Keratinocyte (primary cell): ENCODE data around the gene RBP2. TPM values are rescaled to one million over a fixed set of nuclear protein-coding genes. Genes with fewer than 3 reads are reported as not detected.

Experiments used
- DNase-seq: peaks from one replicate; pipeline ENCODE4 v3.0.0-alpha.2; 2011; ENCODE audit warnings: low read depth, missing footprints, low spot score
- FAIRE-seq: peaks from 2 replicates; lab custom pipeline; 2011; peaks lifted over from hg19 to GRCh38; lab: Jason Lieb, UNC
- H2AFZ ChIP-seq: 2 replicates; pipeline ENCODE4 v1.6.0; 2012; ENCODE audit warnings: low read length, control low read depth, inconsistent platforms; ENCODE audit not compliant: control insufficient read depth
- H3K27ac ChIP-seq: 2 replicates; pipeline ENCODE4 v1.5.1; 2011; ENCODE audit warnings: low read length; ENCODE audit not compliant: control insufficient read depth, insufficient read depth
- H3K27me3 ChIP-seq: 3 replicates; pipeline ENCODE4 v1.6.0; 2011; ENCODE audit warnings: low read length; ENCODE audit not compliant: control insufficient read depth, insufficient read depth; ENCODE audit errors: extremely low read depth
- H3K36me3 ChIP-seq, 2 experiments: 2 replicates in 1 of 2; 3 replicates in 1 of 2; pipeline ENCODE4 v1.5.1; 2011; ENCODE audit warnings: low read length in 2 of 2, mild to moderate bottlenecking in 1 of 2; ENCODE audit not compliant: control insufficient read depth in 2 of 2, insufficient read depth in 2 of 2; ENCODE audit errors: extremely low read depth in 1 of 2
- H3K4me1 ChIP-seq: 3 replicates; pipeline ENCODE4 v1.5.1; 2011; ENCODE audit warnings: low read length; ENCODE audit not compliant: control insufficient read depth, insufficient read depth; ENCODE audit errors: extremely low read depth
- H3K4me2 ChIP-seq: 3 replicates; pipeline ENCODE4 v1.6.0; 2011; ENCODE audit warnings: low read depth, low read length; ENCODE audit not compliant: control insufficient read depth, insufficient read depth; ENCODE audit errors: extremely low read depth
- H3K4me3 ChIP-seq, 3 experiments: fragments of 200-600 bp in 1 of 3; sonication (generic) in 1 of 3; 2 replicates in 2 of 3; 3 replicates in 1 of 3; pipeline ENCODE4 v1.5.1; 2011 to 2016; ENCODE audit warnings: low read length in 3 of 3, mild to moderate bottlenecking in 3 of 3, control low read depth in 2 of 3, inconsistent platforms in 1 of 3, low read depth in 1 of 3, mixed read lengths in 1 of 3, mixed run types in 1 of 3, moderate library complexity in 1 of 3; ENCODE audit not compliant: control insufficient read depth in 2 of 3, insufficient read depth in 2 of 3; ENCODE audit errors: extremely low read depth in 1 of 3
- H3K79me2 ChIP-seq: 2 replicates; pipeline ENCODE4 v1.6.0; 2012; ENCODE audit warnings: low read length; ENCODE audit not compliant: control insufficient read depth, insufficient read depth
- H3K9ac ChIP-seq: 3 replicates; pipeline ENCODE4 v1.6.0; 2011; ENCODE audit warnings: low read length; ENCODE audit not compliant: control insufficient read depth, insufficient read depth; ENCODE audit errors: extremely low read depth
- H3K9me1 ChIP-seq: 3 replicates; pipeline ENCODE4 v1.6.0; 2011; ENCODE audit warnings: low read length; ENCODE audit not compliant: control insufficient read depth, insufficient read depth; ENCODE audit errors: extremely low read depth
- H3K9me3 ChIP-seq: 2 replicates; pipeline ENCODE4 v1.5.1; 2012; ENCODE audit warnings: low read depth, low read length; ENCODE audit not compliant: control insufficient read depth
- H4K20me1 ChIP-seq: 3 replicates; pipeline ENCODE4 v1.6.0; 2011; ENCODE audit warnings: low read length; ENCODE audit not compliant: control insufficient read depth, insufficient read depth; ENCODE audit errors: extremely low read depth
- EZH2 ChIP-seq: IDR thresholded peaks from one replicate; pipeline ENCODE4 v1.6.1; 2012; ENCODE audit warnings: inconsistent platforms, mild to moderate bottlenecking, low read length, moderate library complexity
- dilution Hi-C: fragments of 300-500 bp; cut with MboI; formaldehyde crosslinking; loops from one replicate; pipeline ENCODE4 v1.7.0; 2020; ENCODE audit warnings: low sequenced_read_pairs; ENCODE audit not compliant: extremely low pct_ligation_motif_present
- polyA plus RNA-seq, 5 experiments: library from polyadenylated mRNA; depleted of rRNA in 3 of 5; stranded (reverse) in 3 of 5; stranded (forward) in 1 of 5; unstranded in 1 of 5; fragments of >200 nt; gene quantifications; 1 replicate in 1 of 5; 2 replicates in 3 of 5; 3 replicates in 1 of 5; pipeline versions ENCODE4 v1.2.1 to v1.2.3, GENCODE V29; 2011 to 2012; ENCODE audit warnings: missing spikeins in 2 of 5, low read depth in 1 of 5, low replicate concordance in 1 of 5
- TF ChIP-seq, protein P1 (sequence below), 3 experiments: IDR thresholded peaks in 1 of 3; conservative IDR thresholded peaks in 1 of 3; optimal IDR thresholded peaks in 1 of 3; 2 replicates in 2 of 3; 3 replicates in 1 of 3; pipeline versions ENCODE3 to v1.5.1; 2011; ENCODE audit warnings: low read length in 3 of 3, mild to moderate bottlenecking in 3 of 3, moderate library complexity in 2 of 3, control low read depth in 1 of 3, inconsistent platforms in 1 of 3; ENCODE audit not compliant: insufficient read depth in 2 of 3; ENCODE audit errors: extremely low read depth in 1 of 3

RBP2 gene
- polyA plus RNA-seq, 1 donor (not counting 4 experiments of a cell fraction or from before 2014, with no cell fraction given), result not detected

DNA sequence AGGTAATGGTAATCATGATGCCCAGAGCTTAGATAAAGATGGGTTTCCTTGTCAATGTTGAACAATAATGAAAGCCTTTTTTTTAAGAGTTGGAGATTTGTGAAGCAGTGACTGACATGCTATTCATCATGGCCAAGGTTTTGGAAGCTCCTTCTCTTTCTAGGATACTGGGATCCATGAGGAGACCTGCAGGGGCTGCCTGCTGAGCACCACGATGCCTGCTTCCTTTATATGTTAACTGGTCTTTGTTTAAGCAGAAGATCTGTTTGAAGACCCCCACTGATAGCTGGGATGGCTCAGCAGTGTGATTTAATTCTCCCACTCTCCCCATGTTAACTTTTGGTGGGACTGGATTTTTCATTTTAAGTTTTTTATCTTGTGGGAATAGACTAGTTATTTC is 47.4 kb upstream of the RBP2 start:
- no peak for TF ChIP-seq EZH2
- TF ChIP-seq, protein P1, sequence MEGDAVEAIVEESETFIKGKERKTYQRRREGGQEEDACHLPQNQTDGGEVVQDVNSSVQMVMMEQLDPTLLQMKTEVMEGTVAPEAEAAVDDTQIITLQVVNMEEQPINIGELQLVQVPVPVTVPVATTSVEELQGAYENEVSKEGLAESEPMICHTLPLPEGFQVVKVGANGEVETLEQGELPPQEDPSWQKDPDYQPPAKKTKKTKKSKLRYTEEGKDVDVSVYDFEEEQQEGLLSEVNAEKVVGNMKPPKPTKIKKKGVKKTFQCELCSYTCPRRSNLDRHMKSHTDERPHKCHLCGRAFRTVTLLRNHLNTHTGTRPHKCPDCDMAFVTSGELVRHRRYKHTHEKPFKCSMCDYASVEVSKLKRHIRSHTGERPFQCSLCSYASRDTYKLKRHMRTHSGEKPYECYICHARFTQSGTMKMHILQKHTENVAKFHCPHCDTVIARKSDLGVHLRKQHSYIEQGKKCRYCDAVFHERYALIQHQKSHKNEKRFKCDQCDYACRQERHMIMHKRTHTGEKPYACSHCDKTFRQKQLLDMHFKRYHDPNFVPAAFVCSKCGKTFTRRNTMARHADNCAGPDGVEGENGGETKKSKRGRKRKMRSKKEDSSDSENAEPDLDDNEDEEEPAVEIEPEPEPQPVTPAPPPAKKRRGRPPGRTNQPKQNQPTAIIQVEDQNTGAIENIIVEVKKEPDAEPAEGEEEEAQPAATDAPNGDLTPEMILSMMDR (optimal IDR thresholded peaks at IDR 0.05 in 1 of 3, IDR thresholded peaks at IDR 0.05 in 1 of 3, conservative IDR thresholded peaks at IDR 0.05 in 1 of 3; ENCODE audit: extremely low read depth in 1 of 3, insufficient read depth in 2 of 3, low read length in 3 of 3), result no peak
- FAIRE-seq (no peak), DNase-seq (no peak)
- dilution Hi-C loops, result no loop called here
- no peaks in the 10 kb centered on the region for H3K27me3 ChIP-seq
- no peaks in the 10 kb centered on the region for H3K79me2 ChIP-seq
- no peak overlapping the region for H3K4me3 ChIP-seq
- H2AFZ ChIP-seq, result no peak overlapping the region
- H3K9ac ChIP-seq, result no peak overlapping the region
- no peak overlapping the region for H3K4me2 ChIP-seq
- no peaks in the 10 kb centered on the region for H3K9me1 ChIP-seq
- H3K36me3 ChIP-seq, result no peaks in the 10 kb centered on the region
- no peaks in the 10 kb centered on the region for H3K9me3 ChIP-seq
- no peaks in the 10 kb centered on the region for H3K4me1 ChIP-seq
- no peaks in the 10 kb centered on the region for H4K20me1 ChIP-seq
- H3K27ac ChIP-seq, result no peak overlapping the region

DNA sequence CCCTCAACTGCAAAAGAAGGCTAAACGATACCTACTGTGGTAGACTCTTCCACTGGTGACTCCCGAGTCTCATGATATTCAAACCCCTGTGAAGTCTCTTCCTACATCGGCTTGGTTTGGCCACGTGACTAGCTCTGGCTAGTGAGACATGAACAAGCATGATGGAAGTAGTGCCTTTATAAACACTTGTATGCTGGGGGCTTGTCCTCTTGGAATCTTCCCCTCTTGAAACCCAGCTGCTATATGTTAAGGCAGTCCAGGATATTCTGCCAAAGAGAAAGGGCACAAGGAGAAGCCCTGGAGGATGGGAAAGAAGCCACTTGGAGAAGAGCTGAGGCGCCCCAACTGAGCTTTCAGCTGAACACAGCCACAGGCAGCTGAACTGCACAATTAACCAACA is 46.9 kb upstream of the RBP2 start:
- dilution Hi-C loops, result no loop called here
- TF ChIP-seq EZH2, result no peak
- Histone ChIP-seq H3K27ac (no peak overlapping the region), H2AFZ (no peak overlapping the region), H3K27me3 (no peaks in the 10 kb centered on the region), H4K20me1 (no peaks in the 10 kb centered on the region), H3K4me1 (no peaks in the 10 kb centered on the region), H3K79me2 (no peaks in the 10 kb centered on the region), H3K9me1 (no peaks in the 10 kb centered on the region), H3K36me3 (no peaks in the 10 kb centered on the region), H3K9ac (no peak overlapping the region), H3K9me3 (no peaks in the 10 kb centered on the region), H3K4me2 (no peak overlapping the region), H3K4me3 (no peak overlapping the region)
- DNase-seq (no peak), FAIRE-seq (no peak)

DNA sequence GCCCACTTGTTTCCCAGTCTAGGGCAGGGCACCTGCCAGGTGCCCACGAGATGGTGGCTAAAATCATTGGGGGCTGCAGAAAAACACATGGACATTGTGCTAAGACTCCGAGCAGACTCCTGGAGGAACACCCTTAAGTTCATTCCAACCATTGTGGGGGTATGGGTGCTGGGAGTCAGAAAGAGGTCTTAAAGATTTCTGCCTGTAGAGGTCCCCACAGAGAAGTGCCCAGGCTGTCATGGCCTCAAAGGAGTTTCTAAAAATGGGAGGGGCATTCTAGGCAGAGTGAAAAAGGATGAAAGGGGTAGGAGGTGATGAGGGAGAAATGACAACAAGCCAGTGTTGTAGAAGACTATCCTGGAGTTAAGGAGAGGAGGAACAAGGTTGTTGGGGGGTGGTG is 46.1 kb upstream of the RBP2 start:
- DNase-seq (no peak), FAIRE-seq (no peak)
- Histone ChIP-seq H3K4me1 (no peaks in the 10 kb centered on the region), H3K27ac (no peak overlapping the region), H3K9me1 (no peaks in the 10 kb centered on the region), H4K20me1 (no peaks in the 10 kb centered on the region), H3K9me3 (no peaks in the 10 kb centered on the region), H3K79me2 (no peaks in the 10 kb centered on the region), H3K27me3 (no peaks in the 10 kb centered on the region), H3K4me2 (no peak overlapping the region), H2AFZ (no peak overlapping the region), H3K36me3 (no peaks in the 10 kb centered on the region), H3K4me3 (no peak overlapping the region), H3K9ac (no peak overlapping the region)
- dilution Hi-C loops, result no loop called here
- no peak for TF ChIP-seq EZH2
- TF ChIP-seq, protein P1 (optimal IDR thresholded peaks at IDR 0.05 in 1 of 3, IDR thresholded peaks at IDR 0.05 in 1 of 3, conservative IDR thresholded peaks at IDR 0.05 in 1 of 3; ENCODE audit: extremely low read depth in 1 of 3, insufficient read depth in 2 of 3, low read length in 3 of 3), result peak in 1 of 3 experiments; percentile 11
